ENCODE results near the gene PROK2. TPM values are rescaled to one million over a fixed set of nuclear protein-coding genes. Genes with fewer than 3 reads are reported as not detected.

PROK2 gene
- not detected in 2 replicates for total RNA-seq

GRCh38 chr3:71784914-71785531 is at the start of gene PROK2:
Gene PROK2 (minus strand): TSS chr3:71785148. CDS start chr3:71785052, 96 bp downstream.

GRCh38 chr3:71753701-71754609 is 31.0 kb downstream of the PROK2 start, which contains the start of gene GPR27:
Gene GPR27 (plus strand): TSS chr3:71753855. CDS start chr3:71754050, 195 bp downstream.

GRCh38 chr3:71725271-71725991 is 59.5 kb downstream of the PROK2 start, which contains the start of gene EIF4E3:
Gene EIF4E3 (minus strand): TSS chr3:71725402. CDS start chr3:71725367, 35 bp downstream.

Small RNAs within 50 kb of the gene (small RNA-seq; reads per million reads assigned to genes)
- not detected for gene RN7SL271P

Other genes with a start within 250 kb of the PROK2 start
- 51.1 and 80.5 TPM in 2 replicates for gene FOXP1, start 201.4 kb downstream of the PROK2 start, total RNA-seq
- 0.98 and 2.9 TPM in 2 replicates for gene EIF4E3, start 59.7 kb downstream of the PROK2 start, total RNA-seq
- gene GPR27, start 31.3 kb downstream of the PROK2 start, total RNA-seq: under 0.01 TPM in 2 replicates

Measured in subcutaneous preadipocyte (primary cell).